ENCODE results near the gene ACTL8. TPM values are rescaled to one million over a fixed set of nuclear protein-coding genes. Genes with fewer than 3 reads are reported as not detected.
A peak's percentile ranks its signal among the peaks of the same experiment; 100 is the strongest.

Gene ACTL8
- total and polyA plus RNA-seq, 8 donors: not detected

DNA sequence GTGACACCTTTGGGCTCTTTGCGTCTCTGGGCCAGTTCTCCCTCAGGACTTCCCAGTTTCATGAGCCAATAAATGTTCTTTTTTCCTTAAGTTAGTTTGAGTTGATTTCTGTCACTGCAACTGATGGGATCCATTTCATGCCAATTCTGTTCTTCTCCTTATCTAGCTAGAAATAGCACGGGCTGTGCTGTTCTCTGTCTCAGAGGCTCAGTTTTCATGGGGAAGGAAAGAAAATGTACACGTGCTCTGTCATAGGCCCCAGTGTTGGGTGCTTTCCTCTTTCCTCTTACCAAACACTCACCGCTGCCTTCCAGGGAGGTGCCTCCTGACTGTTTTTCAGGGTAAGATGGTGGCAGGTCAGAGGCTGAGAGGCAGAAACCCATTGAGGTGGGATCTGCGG is 43.2 kb upstream of the ACTL8 start:
- Histone ChIP-seq H3K9me3 (no peaks in the 10 kb centered on the region), H3K27me3 (no peaks in the 10 kb centered on the region), H3K27ac (no peak overlapping the region), H3K36me3 (no peaks in the 10 kb centered on the region), H3K4me1 (no peaks in the 10 kb centered on the region), H3K4me3 (no peak overlapping the region)
- intact Hi-C loops (cut with DNase I): no loop called here
- ATAC-seq: no peak
- WGBS, 2 donors: 84 to 98% methylated on average over 5 of the region's 5 CpGs
- no peak for DNase-seq
- TF ChIP-seq, protein P1, sequence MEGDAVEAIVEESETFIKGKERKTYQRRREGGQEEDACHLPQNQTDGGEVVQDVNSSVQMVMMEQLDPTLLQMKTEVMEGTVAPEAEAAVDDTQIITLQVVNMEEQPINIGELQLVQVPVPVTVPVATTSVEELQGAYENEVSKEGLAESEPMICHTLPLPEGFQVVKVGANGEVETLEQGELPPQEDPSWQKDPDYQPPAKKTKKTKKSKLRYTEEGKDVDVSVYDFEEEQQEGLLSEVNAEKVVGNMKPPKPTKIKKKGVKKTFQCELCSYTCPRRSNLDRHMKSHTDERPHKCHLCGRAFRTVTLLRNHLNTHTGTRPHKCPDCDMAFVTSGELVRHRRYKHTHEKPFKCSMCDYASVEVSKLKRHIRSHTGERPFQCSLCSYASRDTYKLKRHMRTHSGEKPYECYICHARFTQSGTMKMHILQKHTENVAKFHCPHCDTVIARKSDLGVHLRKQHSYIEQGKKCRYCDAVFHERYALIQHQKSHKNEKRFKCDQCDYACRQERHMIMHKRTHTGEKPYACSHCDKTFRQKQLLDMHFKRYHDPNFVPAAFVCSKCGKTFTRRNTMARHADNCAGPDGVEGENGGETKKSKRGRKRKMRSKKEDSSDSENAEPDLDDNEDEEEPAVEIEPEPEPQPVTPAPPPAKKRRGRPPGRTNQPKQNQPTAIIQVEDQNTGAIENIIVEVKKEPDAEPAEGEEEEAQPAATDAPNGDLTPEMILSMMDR (IDR thresholded peaks at IDR 0.05): no peak
- FAIRE-seq: no peak

DNA sequence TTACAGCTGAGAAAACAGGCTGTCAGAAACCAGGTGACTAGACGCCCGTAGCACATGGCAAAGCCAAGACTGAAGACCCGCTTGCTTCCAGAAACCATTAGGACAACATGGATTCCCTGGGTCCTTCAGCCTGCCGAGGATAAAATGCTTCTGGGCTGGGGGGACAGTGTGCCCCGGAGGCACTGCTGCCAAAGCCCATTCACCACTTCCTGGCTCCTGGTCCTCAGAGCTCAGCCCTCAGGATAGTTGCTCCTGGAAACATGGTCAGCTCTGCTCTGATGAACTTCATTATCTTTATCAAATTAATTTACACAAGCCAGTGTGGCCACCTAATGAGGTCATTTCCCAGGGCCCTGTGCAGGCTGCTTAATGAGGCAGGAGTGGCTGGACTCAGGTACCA is 41.1 kb upstream of the ACTL8 start:
- no peak overlapping the region for H3K4me3 ChIP-seq
- H3K4me1 ChIP-seq: no peaks in the 10 kb centered on the region
- WGBS, 2 donors: 66 to 69% methylated on average over 5 of the region's 5 CpGs
- no peak overlapping the region for H3K27ac ChIP-seq
- peak in 2 of 4 donors; percentile 37 to 56 for ATAC-seq
- TF ChIP-seq, protein P1 (IDR thresholded peaks at IDR 0.05): no peak
- no peaks in the 10 kb centered on the region for H3K27me3 ChIP-seq
- no peaks in the 10 kb centered on the region for H3K9me3 ChIP-seq
- intact Hi-C loops (cut with DNase I): no loop called here
- H3K36me3 ChIP-seq: no peaks in the 10 kb centered on the region
- DNase-seq: no peak
- no peak for FAIRE-seq

DNA sequence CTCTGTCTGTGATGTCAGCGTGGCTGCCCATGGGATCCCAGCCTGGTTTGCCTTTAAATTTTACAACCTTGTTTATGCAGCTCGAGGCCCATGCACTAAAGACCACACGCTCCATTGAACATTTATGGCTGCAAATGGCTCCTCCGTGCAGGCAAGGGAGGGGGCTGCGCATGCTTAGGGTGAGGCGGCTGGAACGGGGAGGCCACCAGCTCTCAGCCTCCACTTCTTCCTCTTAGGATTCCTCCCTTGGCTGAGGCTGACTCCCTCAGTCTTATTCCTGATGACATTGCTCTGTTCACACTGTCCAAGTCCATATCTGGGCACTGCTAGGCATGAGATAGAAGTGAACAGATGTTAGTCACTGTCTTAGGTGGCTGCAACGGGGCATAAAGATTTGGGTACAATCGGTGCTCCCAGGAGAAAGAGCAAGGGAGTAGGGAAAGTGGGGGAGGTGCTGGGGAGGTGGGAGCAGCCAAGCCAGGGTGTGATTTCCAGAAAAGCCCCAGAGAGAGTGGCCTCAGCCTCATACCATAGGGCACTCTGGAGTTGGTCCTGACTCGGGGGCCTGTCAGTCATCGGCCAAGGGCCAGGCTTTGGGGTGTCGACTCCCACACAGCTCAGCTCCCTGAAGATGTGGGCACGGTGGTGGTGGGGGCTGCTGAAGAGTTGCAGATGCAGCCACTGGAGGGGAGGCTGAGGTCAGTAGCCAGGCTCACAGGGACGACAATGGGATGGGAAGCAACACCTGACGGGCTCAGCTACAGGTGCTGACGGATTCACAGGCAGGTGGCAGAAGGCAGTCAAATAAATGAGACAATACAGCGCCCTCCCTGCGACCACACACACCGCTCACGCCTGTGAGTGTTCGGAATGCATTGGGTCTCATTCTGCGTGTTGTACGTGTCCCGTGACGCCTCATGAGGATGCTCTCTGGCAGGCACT is 37.3 kb upstream of the ACTL8 start:
- DNase-seq: no peak
- no peak overlapping the region for H3K27ac ChIP-seq
- TF ChIP-seq, protein P1 (IDR thresholded peaks at IDR 0.05): no peak
- no peaks in the 10 kb centered on the region for H3K4me1 ChIP-seq
- no peaks in the 10 kb centered on the region for H3K9me3 ChIP-seq
- H3K4me3 ChIP-seq: no peak overlapping the region
- ATAC-seq: no peak
- H3K27me3 ChIP-seq: no peaks in the 10 kb centered on the region
- 71 to 76% methylated on average over 25 of the region's 25 CpGs for WGBS, 2 donors
- FAIRE-seq: no peak
- H3K36me3 ChIP-seq: no peaks in the 10 kb centered on the region
- intact Hi-C loops (cut with DNase I): no loop called here

DNA sequence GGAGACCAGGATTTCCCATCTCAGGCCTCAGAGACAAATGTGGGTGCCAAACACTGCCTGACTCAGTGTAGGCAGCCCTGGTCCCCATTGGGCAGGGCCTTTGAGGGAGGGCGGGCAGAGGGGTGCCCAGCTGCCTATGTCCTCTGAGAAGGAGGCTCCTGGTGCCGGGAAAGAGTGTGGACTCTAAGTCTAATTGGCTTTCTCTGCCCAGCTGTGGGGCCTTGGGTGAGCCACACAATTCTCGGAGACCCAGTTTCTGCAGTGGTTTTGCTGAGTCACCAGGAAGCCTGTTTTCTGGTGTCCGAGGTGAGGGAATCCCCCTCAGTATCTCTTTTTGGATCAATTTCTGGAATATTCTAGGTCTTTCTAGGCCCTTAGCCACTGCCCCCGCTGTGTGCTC is 35.3 kb upstream of the ACTL8 start:
- intact Hi-C loops (cut with DNase I): no loop called here

More for the DNA sequence above, 35.3 kb upstream of the ACTL8 start:
- Histone ChIP-seq H3K36me3 (no peaks in the 10 kb centered on the region), H3K27me3 (no peaks in the 10 kb centered on the region), H3K4me1 (no peaks in the 10 kb centered on the region), H3K4me3 (no peak overlapping the region), H3K9me3 (no peaks in the 10 kb centered on the region), H3K27ac (no peak overlapping the region)
- ATAC-seq (no peak), FAIRE-seq (no peak), DNase-seq (no peak)
- WGBS, 2 donors: 89 to 95% methylated on average over 5 of the region's 5 CpGs
- TF ChIP-seq, protein P1 (IDR thresholded peaks at IDR 0.05): no peak
